HL-60 (cell line): ENCODE data around the gene TMEM87B.

ENCODE experiments used
- POLR2AphosphoS5 ChIP-seq: IDR thresholded peaks from 2 replicates; pipeline ENCODE4 v1.6.1; 2012; ENCODE audit warnings: low read depth
- TF ChIP-seq, protein P1 (sequence below): IDR thresholded peaks from one replicate; pipeline ENCODE4 v1.5.1; 2011; ENCODE audit warnings: low read length, control low read depth, inconsistent platforms; ENCODE audit not compliant: insufficient read depth

DNA sequence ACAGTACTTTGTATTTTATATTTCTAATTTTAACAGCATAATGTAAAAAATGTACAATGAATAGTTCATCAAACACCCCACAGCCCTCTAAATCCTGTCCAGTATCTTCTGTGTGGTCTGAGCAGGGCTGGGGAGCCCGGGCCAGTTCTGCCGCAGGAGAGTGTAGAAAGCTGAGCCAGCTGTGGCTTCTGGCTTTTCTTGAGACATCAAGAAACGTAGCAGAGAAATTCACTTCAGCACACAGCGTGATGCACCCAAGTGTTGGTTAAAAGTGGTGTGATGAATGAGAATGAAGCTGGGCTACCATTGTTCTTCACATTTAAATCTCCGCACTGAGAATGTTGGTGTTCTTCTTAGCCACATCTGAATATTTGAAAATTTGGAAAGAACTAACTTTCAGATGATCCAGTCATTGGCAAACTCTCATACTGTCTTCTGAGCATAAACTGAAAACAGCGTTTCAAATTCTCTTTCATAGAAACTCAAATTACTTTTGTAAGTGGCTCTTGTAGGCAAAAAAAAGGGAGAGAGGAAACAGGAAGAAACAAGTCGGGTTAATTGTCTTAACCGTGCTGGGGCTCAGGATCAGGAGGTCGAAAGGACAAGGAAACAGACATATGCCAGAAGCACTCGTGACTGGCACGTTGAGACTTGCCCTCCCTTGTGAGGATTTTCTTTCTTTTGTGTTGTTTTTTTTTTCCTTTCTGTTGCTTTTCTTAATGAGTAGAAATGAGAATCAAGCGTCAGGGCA is 23.4 kb upstream of the TMEM87B start:
- TF ChIP-seq, protein P1, sequence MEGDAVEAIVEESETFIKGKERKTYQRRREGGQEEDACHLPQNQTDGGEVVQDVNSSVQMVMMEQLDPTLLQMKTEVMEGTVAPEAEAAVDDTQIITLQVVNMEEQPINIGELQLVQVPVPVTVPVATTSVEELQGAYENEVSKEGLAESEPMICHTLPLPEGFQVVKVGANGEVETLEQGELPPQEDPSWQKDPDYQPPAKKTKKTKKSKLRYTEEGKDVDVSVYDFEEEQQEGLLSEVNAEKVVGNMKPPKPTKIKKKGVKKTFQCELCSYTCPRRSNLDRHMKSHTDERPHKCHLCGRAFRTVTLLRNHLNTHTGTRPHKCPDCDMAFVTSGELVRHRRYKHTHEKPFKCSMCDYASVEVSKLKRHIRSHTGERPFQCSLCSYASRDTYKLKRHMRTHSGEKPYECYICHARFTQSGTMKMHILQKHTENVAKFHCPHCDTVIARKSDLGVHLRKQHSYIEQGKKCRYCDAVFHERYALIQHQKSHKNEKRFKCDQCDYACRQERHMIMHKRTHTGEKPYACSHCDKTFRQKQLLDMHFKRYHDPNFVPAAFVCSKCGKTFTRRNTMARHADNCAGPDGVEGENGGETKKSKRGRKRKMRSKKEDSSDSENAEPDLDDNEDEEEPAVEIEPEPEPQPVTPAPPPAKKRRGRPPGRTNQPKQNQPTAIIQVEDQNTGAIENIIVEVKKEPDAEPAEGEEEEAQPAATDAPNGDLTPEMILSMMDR: no peak
- no peak for TF ChIP-seq POLR2AphosphoS5
